Cardiac septum (tissue), 1 donor: ENCODE data around the gene PUM2. TPM values are rescaled to one million over a fixed set of nuclear protein-coding genes. Genes with fewer than 3 reads are reported as not detected.
A peak's percentile ranks its signal among the peaks of the same experiment; 100 is the strongest.

Experiments
- DNase-seq: peaks from one replicate; pipeline ENCODE4 v3.0.0-alpha.2; 2020; ENCODE audit warnings: low spot score
- intact Hi-C: fragments of 100-400 bp; cut with DNase I; formaldehyde crosslinking; loops from one replicate; pipeline ENCODE4 v1.14.0; 2022
- total RNA-seq: library from RNA; stranded (reverse); fragmentation: NEBNext Ultra II Directional; extraction: Animal tissue kit (Norgen Biotek cat#: 25700); gene quantifications from one replicate; pipeline ENCODE4 v1.2.1, GENCODE V29; 2021
- donor health status: DM: no; HTN: no; CAD: no.

The PUM2 gene
- total RNA-seq, 1 donor from 2014 or later, result 75.6 TPM

DNA sequence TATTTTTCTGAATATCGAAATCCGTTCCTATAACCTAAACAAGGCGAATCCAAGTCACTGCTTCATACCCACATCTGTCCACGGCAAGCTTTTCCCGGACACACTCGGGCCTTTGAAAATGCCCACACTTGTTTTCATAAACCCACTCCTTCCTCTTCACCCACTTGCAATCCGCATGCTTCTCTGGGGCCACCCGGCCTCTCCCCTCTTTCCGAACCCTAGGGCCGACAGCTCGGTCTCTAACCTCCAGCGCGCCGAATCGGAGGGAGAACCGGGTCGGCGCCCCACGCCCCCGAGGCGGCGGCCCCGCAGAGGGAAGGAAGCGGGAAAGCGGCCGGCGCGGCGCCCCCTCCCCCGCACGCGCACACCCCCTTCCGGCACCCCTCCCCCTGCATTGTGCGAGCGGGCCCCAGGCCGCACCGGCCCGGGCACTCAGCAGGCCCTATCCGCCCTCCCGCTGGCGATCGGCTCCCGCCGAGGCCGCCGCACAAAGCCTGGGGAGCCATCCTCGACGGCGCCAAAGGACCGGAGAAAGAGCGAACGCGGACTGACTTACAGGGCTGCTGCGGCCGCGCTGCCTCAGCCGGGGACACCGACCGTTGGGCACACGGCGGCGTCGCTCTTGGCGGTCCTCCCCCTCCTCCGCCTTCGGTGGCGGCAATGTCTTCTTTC lies 467 bp downstream of the PUM2 start:
- intact Hi-C loops, result no loop called here
- DNase-seq, result peak; percentile 83

DNA sequence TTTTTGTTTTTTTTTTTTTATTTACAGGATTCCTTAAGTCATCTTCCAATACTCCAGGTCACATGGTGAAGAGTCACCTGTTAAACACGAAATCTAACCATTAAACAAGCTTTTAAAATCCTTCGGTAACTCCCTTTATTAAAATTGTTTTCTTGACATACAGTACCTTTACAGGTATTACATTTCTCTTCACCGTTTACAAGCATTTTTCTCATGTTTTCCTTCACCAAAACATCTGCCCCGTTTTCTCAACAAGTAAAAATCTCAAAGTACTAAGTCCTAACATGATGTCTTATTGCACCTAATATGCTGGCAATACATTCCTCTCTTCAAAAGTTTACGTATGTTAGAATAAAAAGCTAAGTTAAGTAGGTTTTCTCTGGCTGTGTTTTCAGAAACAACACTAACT lies 1.1 kb downstream of the PUM2 start:
- DNase-seq, result no peak
- intact Hi-C loops, result no loop called here

DNA sequence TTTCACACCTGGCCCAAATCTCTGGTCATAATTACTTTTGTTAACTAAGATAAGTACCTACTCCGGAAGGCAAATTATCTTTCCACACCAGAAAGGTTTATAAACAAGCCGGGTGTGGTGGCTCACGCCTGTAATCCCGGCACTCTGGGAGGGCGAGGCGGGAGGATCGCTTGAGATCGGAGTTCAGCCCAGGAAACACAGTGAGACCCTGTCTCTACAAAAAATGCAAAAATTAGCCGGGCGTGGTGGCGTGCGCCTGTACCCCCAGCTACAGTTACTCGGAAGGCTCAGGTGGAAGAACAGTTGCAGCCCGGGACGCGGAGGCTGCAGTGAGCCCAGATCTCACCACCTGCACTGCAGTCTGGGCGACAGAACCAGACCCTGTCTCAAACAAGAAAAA lies 2.1 kb downstream of the PUM2 start:
- no peak for DNase-seq
- intact Hi-C loops, result no loop called here

DNA sequence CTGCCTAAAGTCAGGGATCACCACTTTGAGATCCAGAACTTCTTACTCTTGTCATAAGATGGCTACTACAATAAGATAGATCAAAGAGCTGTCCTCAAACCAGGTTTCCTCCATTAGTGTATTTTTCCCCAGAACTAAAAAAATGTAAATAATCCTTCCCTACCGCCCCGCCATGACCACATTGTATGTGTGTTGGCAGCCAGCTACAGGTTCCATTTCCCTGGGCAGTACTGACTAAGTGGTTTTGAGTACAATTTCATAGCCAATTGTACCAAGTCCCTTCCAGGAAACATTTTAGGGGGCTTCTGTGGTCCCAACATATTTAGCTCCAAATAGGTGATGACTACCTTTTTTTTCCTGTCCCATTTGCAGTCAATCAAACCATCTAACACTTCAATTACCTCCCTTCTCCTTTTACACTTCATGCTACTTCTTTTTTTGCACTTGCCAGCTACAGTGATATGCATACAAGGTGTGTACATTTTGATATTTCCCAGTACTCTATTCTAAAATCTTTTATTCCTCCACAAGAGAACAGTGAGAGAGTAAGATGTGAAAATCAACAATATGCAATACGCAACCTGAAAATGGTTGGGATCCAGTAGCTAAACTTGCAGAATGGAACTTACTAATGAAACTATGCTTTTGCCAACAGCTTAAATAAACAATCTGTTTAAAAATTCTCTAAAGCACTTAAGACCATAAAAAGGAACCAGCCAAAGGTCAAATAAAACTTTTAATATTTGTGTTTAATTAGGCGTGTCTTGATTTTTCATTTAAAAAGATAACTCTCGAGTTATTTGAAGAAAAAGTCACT lies 3.9 kb downstream of the PUM2 start:
- intact Hi-C loops, result no loop called here
- DNase-seq, result no peak

DNA sequence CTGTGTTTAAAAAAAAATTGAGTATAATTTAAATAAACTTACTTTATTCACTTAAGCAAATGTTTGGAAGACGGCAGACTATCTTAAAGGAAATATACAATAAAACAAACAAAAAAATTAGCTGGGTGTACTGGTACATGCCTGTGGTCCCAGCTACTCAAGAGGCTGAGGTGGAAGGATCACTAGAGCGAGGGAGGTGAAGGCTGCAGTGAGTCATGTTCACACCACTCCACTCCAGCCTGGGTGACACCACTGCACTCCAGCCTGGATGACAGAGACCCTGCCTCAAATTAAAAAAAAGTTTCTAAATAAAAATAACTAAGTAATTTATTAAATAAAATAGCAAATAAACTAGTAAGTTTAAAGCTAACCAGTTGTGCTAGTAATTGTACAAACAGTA lies 7.5 kb downstream of the PUM2 start:
- DNase-seq, result no peak
- intact Hi-C loops, result no loop called here

DNA sequence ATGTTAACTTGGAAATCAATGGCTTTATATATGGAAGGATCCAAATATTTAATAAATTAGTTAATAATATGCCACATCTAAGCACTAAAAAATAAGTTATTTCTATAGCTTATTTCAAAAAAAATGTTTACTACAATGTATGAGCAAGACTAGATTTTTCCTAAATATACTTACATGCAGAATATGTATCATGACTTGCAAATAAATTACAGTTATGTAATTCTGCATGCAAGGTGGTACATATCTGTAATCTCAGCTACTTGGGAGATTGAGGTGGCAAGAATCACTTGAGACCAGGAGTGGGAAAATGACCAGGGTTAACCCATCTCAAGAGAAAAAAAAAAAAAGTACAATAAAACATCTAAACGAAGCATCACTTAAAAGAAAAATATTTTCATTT lies 11.6 kb downstream of the PUM2 start:
- DNase-seq, result no peak
- intact Hi-C loops, result no loop called here

DNA sequence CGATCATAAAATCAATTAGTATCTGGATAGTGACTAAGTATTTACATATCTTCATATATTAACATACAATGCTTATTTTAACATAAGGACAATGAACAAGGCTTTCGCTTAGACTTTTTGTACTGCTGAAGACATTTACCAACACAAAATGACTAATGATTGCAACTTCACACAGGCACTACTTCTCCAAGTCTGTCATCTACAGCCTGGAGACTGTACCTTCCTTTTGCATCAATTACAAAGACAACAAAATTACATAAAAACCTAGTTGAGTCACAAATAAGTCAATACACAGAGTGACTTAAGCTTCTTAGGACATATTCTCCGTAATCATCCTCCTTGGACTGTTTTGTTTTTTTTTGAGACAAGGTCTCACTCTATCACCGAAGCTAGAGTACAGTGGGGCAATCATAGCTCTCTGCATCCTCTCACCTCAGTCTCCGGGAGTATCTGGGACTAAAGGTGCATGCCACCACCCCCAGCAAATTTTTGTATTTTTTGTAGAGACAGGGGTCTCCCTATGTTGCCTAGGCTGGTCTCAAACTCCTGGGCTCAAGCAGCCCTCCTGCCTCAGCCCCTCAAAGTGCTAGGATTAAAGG lies 15.9 kb downstream of the PUM2 start:
- DNase-seq, result no peak
- intact Hi-C loops, result no loop called here

DNA sequence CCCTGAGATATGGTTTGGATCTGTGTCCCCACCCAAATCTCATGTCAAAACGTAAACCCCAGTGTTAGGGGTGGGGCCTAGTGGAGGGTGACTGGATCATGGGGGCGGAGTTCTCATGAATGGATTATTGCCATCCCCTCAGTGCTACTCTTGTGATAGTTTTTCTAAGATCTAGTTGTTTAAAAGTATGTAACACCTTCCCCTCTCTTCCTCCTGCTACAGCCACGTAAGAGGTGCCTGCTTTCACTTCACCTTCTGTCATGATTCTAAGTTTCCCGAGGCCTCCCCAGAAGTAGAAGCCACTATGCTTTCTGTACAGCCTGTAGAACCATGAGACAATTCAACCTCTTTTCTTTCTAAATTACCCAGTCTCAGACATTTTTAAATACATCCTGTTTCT lies 16.9 kb downstream of the PUM2 start:
- intact Hi-C loops, result no loop called here
- no peak for DNase-seq

DNA sequence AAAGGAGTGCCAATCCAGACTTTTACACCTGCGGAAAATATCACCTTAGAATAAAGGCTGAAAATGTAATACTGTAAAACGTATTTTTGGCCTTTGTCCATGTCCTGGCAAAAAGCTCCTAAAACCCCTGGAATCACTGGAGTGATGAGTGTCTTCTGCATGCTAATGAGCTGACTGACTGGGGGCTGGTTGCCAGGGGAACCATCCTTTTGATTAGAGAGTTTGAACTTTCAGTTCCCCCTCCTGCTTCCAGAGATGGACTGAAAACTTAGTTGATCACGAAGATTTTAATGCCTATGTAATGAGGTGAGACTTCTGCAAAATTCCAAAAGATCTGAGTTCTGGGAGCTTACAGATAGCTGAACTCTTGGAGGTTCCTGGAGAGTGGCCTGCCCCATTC lies 20.5 kb downstream of the PUM2 start:
- no peak for DNase-seq
- intact Hi-C loops, result no loop called here

DNA sequence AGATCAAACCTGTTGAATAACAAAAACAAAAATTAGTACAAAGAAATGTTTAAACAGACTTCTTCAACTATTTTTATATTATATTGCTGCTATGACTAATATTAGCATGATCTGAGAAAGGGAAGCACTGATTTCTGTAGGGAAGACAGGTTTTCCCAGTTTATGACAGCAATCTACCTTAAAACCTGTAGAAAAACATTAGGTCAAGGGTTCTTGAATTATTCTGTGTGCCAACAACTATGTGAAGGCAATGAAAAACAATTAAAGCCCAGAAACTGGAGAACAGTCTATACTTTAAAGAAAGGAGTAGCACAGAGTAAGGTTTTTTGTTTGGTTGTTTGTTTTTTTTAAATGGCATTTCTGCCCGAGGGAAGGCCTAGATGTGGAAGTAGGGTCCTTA lies 23.3 kb downstream of the PUM2 start:
- intact Hi-C loops, result no loop called here
- no peak for DNase-seq

DNA sequence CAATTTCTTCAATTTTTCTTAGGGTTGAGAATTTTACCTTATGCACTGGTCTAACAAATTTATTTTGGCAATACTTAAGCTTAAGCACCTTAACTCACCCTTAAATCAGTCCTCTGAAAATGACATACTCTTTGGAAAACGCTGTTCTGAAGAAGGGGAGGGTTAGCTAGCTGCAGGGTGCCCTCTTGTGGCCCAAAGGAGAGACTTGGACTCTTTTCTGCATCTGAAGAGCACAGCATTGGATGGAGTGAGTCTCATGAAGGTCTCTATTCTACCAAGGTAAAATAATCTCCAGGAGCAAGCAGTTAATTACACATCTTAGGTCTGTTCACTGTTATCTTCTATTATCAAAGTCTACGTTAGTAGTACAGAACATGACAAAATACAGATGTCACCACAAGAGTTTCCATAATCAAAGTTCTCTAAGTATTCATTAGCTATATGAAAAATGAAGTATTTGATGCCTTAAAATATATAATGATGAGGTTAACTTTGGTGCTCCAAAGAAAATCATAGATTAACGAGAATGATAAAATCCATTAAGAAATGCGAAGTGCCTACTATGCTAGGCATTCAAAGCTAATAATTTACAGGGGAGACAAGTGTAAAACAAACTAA lies 24.4 kb downstream of the PUM2 start:
- DNase-seq, result no peak

DNA sequence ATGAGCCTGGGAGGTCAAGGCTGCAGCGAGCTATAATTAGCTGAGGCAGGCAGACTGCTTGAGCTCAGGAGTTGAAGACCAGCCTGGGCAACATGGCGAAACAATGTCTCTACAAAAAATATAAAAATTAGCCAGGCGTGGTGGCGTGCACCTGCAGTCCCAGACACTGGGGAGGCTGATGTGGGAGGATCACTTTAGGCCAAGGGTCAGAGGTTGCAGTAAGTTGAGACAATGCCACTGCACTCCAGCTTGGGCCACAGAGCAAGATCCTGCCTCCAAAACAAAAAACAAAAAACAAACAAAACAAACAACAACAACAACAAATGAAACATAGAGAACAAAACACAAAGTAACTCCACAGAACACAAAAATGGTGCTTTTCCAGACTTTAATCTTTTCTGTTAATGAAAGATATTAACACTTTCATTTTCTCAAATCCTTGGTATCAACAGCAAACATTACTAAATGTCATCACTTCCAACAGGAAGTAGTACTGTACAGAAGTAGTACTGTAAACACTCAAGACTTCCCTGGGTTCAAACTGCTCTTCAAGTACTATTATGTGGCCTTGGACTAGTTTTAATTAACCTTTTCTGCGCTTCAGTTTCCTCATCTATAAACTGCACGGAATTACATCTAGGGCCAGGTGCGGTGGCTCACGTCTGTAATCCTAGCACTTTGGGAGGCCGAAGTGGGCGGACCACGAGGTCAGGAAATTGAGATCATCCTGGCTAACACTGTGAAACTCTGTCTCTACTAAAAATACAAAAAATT lies 27.9 kb downstream of the PUM2 start:
- intact Hi-C loops, result no loop called here
- DNase-seq, result no peak

More for the DNA sequence above, 24.4 kb downstream of the PUM2 start:
- intact Hi-C loops, result no loop called here

DNA sequence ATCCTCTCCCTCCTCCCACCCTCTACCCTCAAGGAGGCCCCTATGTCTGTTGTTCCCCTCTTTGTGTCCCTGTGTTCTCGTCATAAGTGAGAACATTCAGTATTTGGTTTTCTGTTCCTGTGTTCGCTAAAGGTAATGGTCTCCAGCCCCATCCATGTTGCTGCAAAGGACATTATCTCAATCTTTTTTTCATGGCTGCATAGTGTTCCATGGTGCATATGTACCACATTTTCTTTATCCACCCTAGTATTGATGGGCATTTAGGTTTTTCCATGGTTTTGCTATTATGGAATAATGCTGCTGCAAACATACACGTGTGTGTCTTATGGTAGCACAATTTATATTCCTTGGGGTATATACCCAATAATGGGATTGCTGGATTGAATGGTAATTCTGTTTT lies 33.0 kb downstream of the PUM2 start:
- no peak for DNase-seq
- intact Hi-C loops, result no loop called here

DNA sequence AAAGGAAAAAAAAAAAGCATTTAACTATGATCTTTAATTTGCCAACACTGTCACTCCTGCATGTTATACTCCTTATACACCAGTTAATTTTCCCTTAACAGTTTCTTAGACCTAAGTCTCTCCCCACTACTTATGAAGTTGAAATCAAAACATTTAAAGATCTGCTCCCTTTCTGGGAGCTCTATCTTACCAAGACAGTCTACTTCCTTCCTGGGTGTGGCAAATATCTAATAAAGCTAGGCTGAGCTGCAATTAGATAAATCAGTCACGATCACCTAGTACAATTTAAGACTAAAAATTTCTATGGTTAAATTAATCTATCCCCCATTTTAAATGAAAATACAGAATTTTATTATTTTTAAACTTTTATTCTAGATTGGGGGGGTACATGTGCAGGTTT lies 33.4 kb downstream of the PUM2 start:
- intact Hi-C loops, result no loop called here
- no peak for DNase-seq

DNA sequence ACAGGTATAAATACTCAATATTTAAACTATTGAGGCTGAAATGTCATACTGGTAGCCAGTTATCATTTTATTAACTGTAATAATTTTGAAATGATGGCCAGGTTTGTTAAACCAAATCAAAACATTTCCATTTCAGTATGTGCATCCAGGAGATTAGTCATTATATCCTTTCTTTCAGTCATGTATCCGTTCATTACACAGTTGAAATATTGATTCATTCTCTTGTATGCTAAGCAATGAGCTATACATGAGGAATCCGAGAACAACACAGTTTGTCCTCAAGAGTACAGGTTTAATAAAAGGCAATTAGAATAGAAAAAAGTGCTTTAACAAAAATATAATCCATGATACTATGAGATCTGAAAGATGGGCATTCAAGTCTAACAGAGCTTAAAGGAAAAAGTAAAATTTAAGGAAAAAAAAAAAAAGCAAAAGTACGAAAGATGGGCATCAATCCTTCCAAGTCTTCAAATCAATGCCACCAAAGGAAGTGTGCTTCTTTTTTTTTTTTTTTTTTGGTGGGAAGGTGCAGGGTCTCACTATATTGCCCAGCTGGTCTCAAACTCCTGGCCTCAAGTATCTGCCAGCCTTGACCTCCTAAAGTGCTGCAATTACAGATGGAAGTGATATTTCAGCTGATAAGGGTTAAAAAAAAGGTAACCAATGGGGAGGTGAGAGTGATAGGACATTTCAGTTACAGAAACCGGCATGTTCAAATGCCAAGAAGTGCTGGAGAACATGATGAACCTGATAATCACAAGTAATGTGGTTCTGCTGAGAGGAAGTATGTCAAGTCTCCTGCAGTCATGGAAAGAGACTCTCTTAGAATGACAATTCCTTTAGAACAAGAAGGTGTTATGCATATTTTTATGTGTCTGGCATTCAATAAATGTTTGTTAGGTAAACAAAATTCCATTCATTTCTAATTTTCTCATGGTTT lies 35.8 kb downstream of the PUM2 start:
- DNase-seq, result no peak
- intact Hi-C loops, result no loop called here

DNA sequence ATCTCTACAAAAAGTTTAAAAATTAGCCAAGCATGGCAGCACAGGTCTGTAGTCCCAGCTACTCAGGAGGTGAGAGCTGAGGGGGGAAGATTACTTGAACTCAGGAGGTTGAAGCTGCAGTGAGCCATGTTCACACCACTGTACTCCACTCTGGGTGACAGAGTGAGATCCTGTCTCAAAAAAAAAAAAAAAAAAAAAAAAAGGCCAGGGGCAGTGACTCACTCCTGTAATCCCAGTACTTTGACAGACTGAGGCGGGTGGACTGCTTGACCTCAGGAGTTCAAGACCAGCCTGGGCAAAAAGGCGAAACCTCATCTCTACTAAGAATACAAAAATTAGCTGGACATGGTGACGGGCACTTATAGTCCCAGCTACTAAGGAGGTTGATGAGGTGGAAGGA lies 37.0 kb downstream of the PUM2 start:
- DNase-seq, result no peak
- intact Hi-C loops, result no loop called here

DNA sequence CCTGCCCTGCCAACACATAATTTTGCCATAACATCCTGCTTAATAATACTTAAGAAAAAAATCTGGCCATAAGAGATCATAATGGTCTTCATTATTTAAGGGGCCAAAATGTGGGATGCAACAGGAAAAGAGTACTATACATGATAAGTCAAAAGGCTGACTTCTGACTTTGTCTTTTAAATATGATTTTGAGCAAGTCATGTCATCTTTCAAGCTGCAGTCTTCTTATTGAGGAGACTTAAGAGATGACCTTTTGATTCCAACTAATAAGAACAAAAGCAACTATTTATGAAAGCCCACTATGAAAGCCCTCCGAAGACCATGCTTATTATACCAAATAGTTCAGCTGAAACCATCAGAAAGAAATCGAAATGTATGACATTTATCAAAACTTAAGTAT lies 41.6 kb downstream of the PUM2 start:
- intact Hi-C loops, result no loop called here

DNA sequence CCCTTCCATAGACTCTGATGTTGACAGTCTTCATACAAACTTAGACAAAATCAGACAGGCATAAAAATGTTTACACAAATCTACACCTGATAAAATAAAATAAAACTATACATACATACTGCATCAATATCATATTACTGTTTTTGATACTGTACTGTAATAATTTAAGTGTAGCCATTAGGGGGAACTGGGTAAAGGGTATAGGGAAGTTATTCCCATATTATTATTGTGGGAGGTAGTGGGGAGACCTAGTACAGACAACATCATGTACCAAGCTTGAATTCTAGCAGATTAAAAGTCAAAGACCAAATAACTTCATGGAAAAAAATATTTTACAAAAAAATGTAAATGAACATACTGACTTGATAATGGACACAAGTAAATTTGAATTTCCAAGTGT lies 43.3 kb downstream of the PUM2 start:
- intact Hi-C loops, result no loop called here
- no peak for DNase-seq

More for the DNA sequence above, 41.6 kb downstream of the PUM2 start:
- no peak for DNase-seq

DNA sequence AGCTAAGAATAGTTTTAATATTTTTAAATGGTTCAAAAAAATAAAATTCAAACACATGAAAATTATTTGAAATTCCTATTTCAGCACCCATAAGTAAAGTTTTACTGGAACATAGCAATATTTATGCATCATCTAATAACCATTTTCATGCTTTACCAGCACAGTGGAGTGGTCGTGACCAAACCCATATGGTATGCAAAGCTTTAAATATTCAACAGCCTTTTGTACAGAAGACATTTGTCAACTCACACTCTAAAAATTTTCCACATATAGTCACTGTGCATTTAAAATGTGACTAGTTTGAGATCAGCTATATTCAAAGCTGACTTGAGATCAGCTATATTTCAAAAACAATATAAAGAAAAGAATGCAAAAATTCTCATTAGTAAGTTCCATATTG lies 46.2 kb downstream of the PUM2 start:
- no peak for DNase-seq
- intact Hi-C loops, result no loop called here
